Measurements from ENCODE around the gene PEX19. TPM values are rescaled to one million over a fixed set of nuclear protein-coding genes. Genes with fewer than 3 reads are reported as not detected.

Gene PEX19
- polyA plus RNA-seq, 2 of the 4 experiments (the other 2 are of a cell fraction), result 25.1 to 56.7 TPM

DNA sequence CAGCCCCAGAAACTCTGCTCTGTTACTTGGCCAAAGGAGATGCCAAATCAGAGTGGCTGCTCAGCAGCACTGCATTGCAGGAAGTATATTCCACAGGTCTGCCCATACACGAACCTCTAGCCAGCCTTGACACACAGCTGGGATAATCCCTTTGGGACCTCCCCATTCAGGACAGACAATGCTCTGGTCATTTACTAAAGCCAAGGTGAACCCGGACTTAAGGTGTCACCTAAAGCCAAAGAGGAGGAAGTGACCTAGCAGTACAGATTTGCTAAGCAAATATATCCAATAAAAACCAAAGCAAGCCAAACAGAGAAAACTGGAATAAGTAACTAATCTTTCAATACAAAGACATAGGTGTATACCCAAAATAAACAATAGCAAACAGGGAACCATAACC is 30.4 kb upstream of the PEX19 start:
- FAIRE-seq (no peak), DNase-seq (ENCODE audit: low read depth in 1 of 2, low spot score in 1 of 2) (no peak), ATAC-seq (no peak)
- Histone ChIP-seq H3K27ac (no peak overlapping the region), H3K4me3 (no peak overlapping the region), H3K4me2 (no peak overlapping the region), H3K4me1 (no peaks in the 10 kb centered on the region), H3K9me3 (no peaks in the 10 kb centered on the region)
- no peak for TF ChIP-seq SMC3 (IDR thresholded peaks at IDR 0.05)
- TF ChIP-seq ZSCAN20 (CRISPR knock-in tag; IDR thresholded peaks at IDR 0.05), result no peak
- no peak for TF ChIP-seq SREBF2 (IDR thresholded peaks at IDR 0.05)
- TF ChIP-seq FOSL2 (IDR thresholded peaks at IDR 0.05), result no peak
- TF ChIP-seq FOSL2 (CRISPR knock-in tag; IDR thresholded peaks at IDR 0.05), result no peak
- TF ChIP-seq MAZ (IDR thresholded peaks at IDR 0.05; ENCODE audit: borderline replicate concordance, low read depth, low read length), result no peak
- TF ChIP-seq, protein P1, sequence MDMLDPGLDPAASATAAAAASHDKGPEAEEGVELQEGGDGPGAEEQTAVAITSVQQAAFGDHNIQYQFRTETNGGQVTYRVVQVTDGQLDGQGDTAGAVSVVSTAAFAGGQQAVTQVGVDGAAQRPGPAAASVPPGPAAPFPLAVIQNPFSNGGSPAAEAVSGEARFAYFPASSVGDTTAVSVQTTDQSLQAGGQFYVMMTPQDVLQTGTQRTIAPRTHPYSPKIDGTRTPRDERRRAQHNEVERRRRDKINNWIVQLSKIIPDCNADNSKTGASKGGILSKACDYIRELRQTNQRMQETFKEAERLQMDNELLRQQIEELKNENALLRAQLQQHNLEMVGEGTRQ (IDR thresholded peaks at IDR 0.05), result no peak
- TF ChIP-seq RNF2 (IDR thresholded peaks at IDR 0.05; ENCODE audit: borderline replicate concordance, low read depth), result no peak
- no peak for TF ChIP-seq RAD21 (conservative IDR thresholded peaks at IDR 0.05 in 1 of 2, IDR thresholded peaks at IDR 0.05 in 1 of 2)
- TF ChIP-seq EHMT2 (IDR thresholded peaks at IDR 0.05; ENCODE audit: low read depth), result no peak
- no peak for TF ChIP-seq BHLHE40 (IDR thresholded peaks at IDR 0.05; ENCODE audit: low read depth, low read length)
- no peak for TF ChIP-seq ESRRA (IDR thresholded peaks at IDR 0.05; ENCODE audit: borderline replicate concordance, low read length)
- no peak for TF ChIP-seq RFX5 (IDR thresholded peaks at IDR 0.05)
- TF ChIP-seq, protein P2, sequence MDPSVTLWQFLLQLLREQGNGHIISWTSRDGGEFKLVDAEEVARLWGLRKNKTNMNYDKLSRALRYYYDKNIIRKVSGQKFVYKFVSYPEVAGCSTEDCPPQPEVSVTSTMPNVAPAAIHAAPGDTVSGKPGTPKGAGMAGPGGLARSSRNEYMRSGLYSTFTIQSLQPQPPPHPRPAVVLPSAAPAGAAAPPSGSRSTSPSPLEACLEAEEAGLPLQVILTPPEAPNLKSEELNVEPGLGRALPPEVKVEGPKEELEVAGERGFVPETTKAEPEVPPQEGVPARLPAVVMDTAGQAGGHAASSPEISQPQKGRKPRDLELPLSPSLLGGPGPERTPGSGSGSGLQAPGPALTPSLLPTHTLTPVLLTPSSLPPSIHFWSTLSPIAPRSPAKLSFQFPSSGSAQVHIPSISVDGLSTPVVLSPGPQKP (IDR thresholded peaks at IDR 0.05; ENCODE audit: low read depth, low read length), result no peak
- no peak for TF ChIP-seq ZFP36 (IDR thresholded peaks at IDR 0.05; ENCODE audit: borderline replicate concordance, partially characterized antibody)
- ChIA-PET CTCF (interaction anchor here (2.7 kb wide), 1 partner anchor 24 kb away, joined by 17 read pairs; no protein-coding TSS in a partner anchor), POLR2A (no interaction called here)
- 84% methylated on average over 2 of the region's 2 CpGs for WGBS (ENCODE audit: missing lambda C conversion rate)

DNA sequence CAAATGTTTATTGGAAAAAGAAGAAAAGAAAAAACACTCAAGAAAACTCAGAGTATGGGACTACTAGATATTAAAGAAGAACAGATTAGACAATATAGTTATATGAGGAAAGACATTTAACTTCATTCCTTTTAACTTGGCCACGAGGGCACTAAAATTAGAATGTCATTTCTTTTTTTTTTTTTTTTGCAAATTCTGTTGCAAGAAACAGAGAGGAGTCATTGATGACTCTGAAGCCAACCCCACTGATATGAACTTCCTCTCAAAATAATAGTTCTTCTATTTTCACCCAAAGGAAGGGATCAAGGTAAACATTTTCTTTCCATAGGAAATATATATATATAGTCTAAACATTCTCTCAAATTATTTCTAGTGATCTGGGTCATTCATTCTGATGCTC is 24.6 kb upstream of the PEX19 start:
- Histone ChIP-seq H3K4me3 (no peak overlapping the region), H3K4me2 (no peak overlapping the region), H3K27ac (no peak overlapping the region), H3K9me3 (no peaks in the 10 kb centered on the region), H3K4me1 (no peaks in the 10 kb centered on the region)
- DNase-seq (ENCODE audit: low read depth in 1 of 2, low spot score in 1 of 2), result no peak
- ChIA-PET POLR2A (no interaction called here), CTCF (interaction anchor here (9.4 kb wide), 1 partner anchor 18 kb away, joined by 83 read pairs; no protein-coding TSS in a partner anchor)
- TF ChIP-seq POLR2A (IDR thresholded peaks at IDR 0.05; ENCODE audit: low read length), result no peak
- no peak for TF ChIP-seq NFE2L2 (conservative IDR thresholded peaks at IDR 0.05; ENCODE audit: low read length)
- no peak for TF ChIP-seq GATA3 (IDR thresholded peaks at IDR 0.05; ENCODE audit: borderline replicate concordance)
- TF ChIP-seq CBX8 (IDR thresholded peaks at IDR 0.05), result no peak
- TF ChIP-seq, protein P1 (IDR thresholded peaks at IDR 0.05), result no peak
- TF ChIP-seq, protein P3, sequence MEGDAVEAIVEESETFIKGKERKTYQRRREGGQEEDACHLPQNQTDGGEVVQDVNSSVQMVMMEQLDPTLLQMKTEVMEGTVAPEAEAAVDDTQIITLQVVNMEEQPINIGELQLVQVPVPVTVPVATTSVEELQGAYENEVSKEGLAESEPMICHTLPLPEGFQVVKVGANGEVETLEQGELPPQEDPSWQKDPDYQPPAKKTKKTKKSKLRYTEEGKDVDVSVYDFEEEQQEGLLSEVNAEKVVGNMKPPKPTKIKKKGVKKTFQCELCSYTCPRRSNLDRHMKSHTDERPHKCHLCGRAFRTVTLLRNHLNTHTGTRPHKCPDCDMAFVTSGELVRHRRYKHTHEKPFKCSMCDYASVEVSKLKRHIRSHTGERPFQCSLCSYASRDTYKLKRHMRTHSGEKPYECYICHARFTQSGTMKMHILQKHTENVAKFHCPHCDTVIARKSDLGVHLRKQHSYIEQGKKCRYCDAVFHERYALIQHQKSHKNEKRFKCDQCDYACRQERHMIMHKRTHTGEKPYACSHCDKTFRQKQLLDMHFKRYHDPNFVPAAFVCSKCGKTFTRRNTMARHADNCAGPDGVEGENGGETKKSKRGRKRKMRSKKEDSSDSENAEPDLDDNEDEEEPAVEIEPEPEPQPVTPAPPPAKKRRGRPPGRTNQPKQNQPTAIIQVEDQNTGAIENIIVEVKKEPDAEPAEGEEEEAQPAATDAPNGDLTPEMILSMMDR (IDR thresholded peaks at IDR 0.05), result no peak
- TF ChIP-seq CEBPB (IDR thresholded peaks at IDR 0.05), result no peak
- TF ChIP-seq, protein P4, sequence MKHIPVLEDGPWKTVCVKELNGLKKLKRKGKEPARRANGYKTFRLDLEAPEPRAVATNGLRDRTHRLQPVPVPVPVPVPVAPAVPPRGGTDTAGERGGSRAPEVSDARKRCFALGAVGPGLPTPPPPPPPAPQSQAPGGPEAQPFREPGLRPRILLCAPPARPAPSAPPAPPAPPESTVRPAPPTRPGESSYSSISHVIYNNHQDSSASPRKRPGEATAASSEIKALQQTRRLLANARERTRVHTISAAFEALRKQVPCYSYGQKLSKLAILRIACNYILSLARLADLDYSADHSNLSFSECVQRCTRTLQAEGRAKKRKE (CRISPR knock-in tag; IDR thresholded peaks at IDR 0.05; ENCODE audit: low read depth), result no peak
- TF ChIP-seq NR3C1 (IDR thresholded peaks at IDR 0.05), result no peak
- TF ChIP-seq POLR2AphosphoS2 (conservative IDR thresholded peaks at IDR 0.05; ENCODE audit: low read length), result no peak
- no peak for TF ChIP-seq CBX2 (IDR thresholded peaks at IDR 0.05; ENCODE audit: borderline replicate concordance, low read depth)
- TF ChIP-seq JUNB (IDR thresholded peaks at IDR 0.05), result no peak
- TF ChIP-seq, protein P5, sequence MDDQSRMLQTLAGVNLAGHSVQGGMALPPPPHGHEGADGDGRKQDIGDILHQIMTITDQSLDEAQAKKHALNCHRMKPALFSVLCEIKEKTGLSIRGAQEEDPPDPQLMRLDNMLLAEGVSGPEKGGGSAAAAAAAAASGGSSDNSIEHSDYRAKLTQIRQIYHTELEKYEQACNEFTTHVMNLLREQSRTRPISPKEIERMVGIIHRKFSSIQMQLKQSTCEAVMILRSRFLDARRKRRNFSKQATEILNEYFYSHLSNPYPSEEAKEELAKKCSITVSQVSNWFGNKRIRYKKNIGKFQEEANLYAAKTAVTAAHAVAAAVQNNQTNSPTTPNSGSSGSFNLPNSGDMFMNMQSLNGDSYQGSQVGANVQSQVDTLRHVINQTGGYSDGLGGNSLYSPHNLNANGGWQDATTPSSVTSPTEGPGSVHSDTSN (IDR thresholded peaks at IDR 0.05), result no peak
- no peak for TF ChIP-seq JUN (IDR thresholded peaks at IDR 0.05)
- TF ChIP-seq EP300 (IDR thresholded peaks at IDR 0.05), result no peak
- no peak for TF ChIP-seq ZFP36 (IDR thresholded peaks at IDR 0.05; ENCODE audit: borderline replicate concordance, partially characterized antibody)
- TF ChIP-seq, protein P6, sequence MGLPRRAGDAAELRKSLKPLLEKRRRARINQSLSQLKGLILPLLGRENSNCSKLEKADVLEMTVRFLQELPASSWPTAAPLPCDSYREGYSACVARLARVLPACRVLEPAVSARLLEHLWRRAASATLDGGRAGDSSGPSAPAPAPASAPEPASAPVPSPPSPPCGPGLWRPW (IDR thresholded peaks at IDR 0.05), result no peak
- 74% methylated on average over 1 of the region's 1 CpG for WGBS (ENCODE audit: missing lambda C conversion rate)
- no peak for ATAC-seq
- FAIRE-seq, result no peak
